K562 (cell line): Measurements from ENCODE around the gene TMEM100.

ENCODE experiments used
- CTCF ChIP-seq, 3 experiments: IDR thresholded peaks in 2 of 3; conservative IDR thresholded peaks in 1 of 3; 2 replicates each; pipeline ENCODE4 v1.5.1; 2011 to 2012; ENCODE audit warnings: low read length in 3 of 3, mild to moderate bottlenecking in 3 of 3, control low read depth in 2 of 3, improper control_type of control experiment in 1 of 3, inconsistent platforms in 1 of 3, low read depth in 1 of 3, mixed read lengths in 1 of 3, moderate library complexity in 1 of 3; ENCODE audit not compliant: insufficient read depth in 2 of 3
- EZH2 ChIP-seq: IDR thresholded peaks from 2 replicates; pipeline ENCODE4 v1.6.1; 2012; ENCODE audit warnings: low read depth, mild to moderate bottlenecking, inconsistent platforms, low read length, borderline replicate concordance
- FOS ChIP-seq: IDR thresholded peaks from 3 replicates; pipeline ENCODE4 v1.6.1; 2011; ENCODE audit not compliant: insufficient read length; ENCODE audit errors: extremely low read depth
- FOXA3 ChIP-seq, 2 experiments: fragments of 450-650 bp in 1 of 2; sonication (generic) in 1 of 2; formaldehyde crosslinking; IDR thresholded peaks in 1 of 2; conservative IDR thresholded peaks in 1 of 2; 2 replicates each; pipeline versions ENCODE4 v1.4.0 to v1.8.0; 2020 to 2022; ENCODE audit warnings: mild to moderate bottlenecking in 2 of 2, missing genetic modification reagents in 1 of 2
- HNRNPH1 ChIP-seq: fragments of 200-400 bp; formaldehyde crosslinking; optimal IDR thresholded peaks from 2 replicates; pipeline ENCODE3; 2017; ENCODE audit warnings: low read depth, mild to moderate bottlenecking, low read length, moderate library complexity
- POLR2A ChIP-seq: fragments of 450-650 bp; conservative IDR thresholded peaks from 2 replicates; pipeline ENCODE4 v1.6.1; 2016
- RFX5 ChIP-seq: IDR thresholded peaks from 2 replicates; pipeline ENCODE4 v1.6.1; 2011; ENCODE audit warnings: low read depth, mild to moderate bottlenecking, improper control_type of control experiment, low read length
- SP1 ChIP-seq: sonication (generic); formaldehyde crosslinking; IDR thresholded peaks from 2 replicates; pipeline ENCODE4 v1.8.1; 2022; ENCODE audit warnings: mild to moderate bottlenecking, missing genetic modification reagents
- SPI1 ChIP-seq: IDR thresholded peaks from 2 replicates; pipeline ENCODE4 v1.6.1; 2011; ENCODE audit warnings: low read depth, low read length, control low read depth, borderline replicate concordance
- ZMIZ1 ChIP-seq, 2 experiments: fragments of 150-350 bp in 1 of 2; IDR thresholded peaks; 2 replicates each; pipeline ENCODE4 v1.6.1; 2012 to 2016; ENCODE audit warnings: low read depth in 2 of 2, low read length in 2 of 2, mild to moderate bottlenecking in 1 of 2, moderate library complexity in 1 of 2
- ZNF584 ChIP-seq: fragments of 200-800 bp; sonication (Bioruptor generic); IDR thresholded peaks from 2 replicates; pipeline ENCODE4 v1.6.1; 2016; ENCODE audit warnings: low read depth, mild to moderate bottlenecking, missing genetic modification characterization, missing compliant biosample characterization

- TF ChIP-seq HNRNPH1 (no peak), POLR2A (no peak), SP1 (CRISPR knock-in tag) (no peak), CTCF (IDR thresholded peaks at IDR 0.05 in 2 of 3, conservative IDR thresholded peaks at IDR 0.05 in 1 of 3; ENCODE audit: insufficient read depth in 2 of 3, low read depth in 1 of 3, low read length in 3 of 3) (no peak), SPI1 (no peak), ZNF584 (CRISPR knock-in tag) (no peak), RFX5 (no peak), FOXA3 (CRISPR knock-in tag; conservative IDR thresholded peaks at IDR 0.05 in 1 of 2, IDR thresholded peaks at IDR 0.05 in 1 of 2) (no peak), ZMIZ1 (IDR thresholded peaks at IDR 0.05; ENCODE audit: low read depth in 2 of 2, low read length in 2 of 2) (no peak), EZH2 (no peak), FOS (no peak)
These were observed 8.1 kb upstream of the TMEM100 start for GRCh38 chr17:55730808-55731207.
